ENCODE results near the gene TMEM38B.
"Not testable (repeated sequence)": the region's sequence is repeated elsewhere in the genome, so short reads cannot be mapped to it uniquely, and the experiment has no call there.

Gene TMEM38B

GRCh38 chr9:105706156-105706555 is 11.8 kb downstream of the TMEM38B start:
- H3K4me3 ChIP-seq (ENCODE audit: low read depth in 1 of 2, low read length in 2 of 2) = no peak overlapping the region
- no peaks in the 10 kb centered on the region for H3K27me3 ChIP-seq (ENCODE audit: control insufficient read depth in 1 of 2, insufficient read depth in 2 of 2, low read length in 2 of 2)
- no peak overlapping the region for H3K9ac ChIP-seq (ENCODE audit: low read length)
- H3K9me3 ChIP-seq (ENCODE audit: low read length) = no peaks in the 10 kb centered on the region
- no peak overlapping the region for H3K27ac ChIP-seq (ENCODE audit: low read depth, low read length)
- H3K36me3 ChIP-seq (ENCODE audit: insufficient read depth, low read length) = no peaks in the 10 kb centered on the region
- H3K4me1 ChIP-seq (ENCODE audit: insufficient read depth, low read length) = no peaks in the 10 kb centered on the region

- no peaks in the 10 kb centered on the region for H3K4me1 ChIP-seq (ENCODE audit: insufficient read depth, low read length)
- H3K9ac ChIP-seq (ENCODE audit: low read length) = no peak overlapping the region
- H3K36me3 ChIP-seq (ENCODE audit: insufficient read depth, low read length) = no peaks in the 10 kb centered on the region
- no peaks in the 10 kb centered on the region for H3K9me3 ChIP-seq (ENCODE audit: low read length)
- H3K27ac ChIP-seq (ENCODE audit: low read depth, low read length) = no peak overlapping the region
- no peaks in the 10 kb centered on the region for H3K27me3 ChIP-seq (ENCODE audit: control insufficient read depth in 1 of 2, insufficient read depth in 2 of 2, low read length in 2 of 2)
- no peak overlapping the region for H3K4me3 ChIP-seq (ENCODE audit: low read depth in 1 of 2, low read length in 2 of 2)
Measured at GRCh38 chr9:105708405-105708804, 14.1 kb downstream of the TMEM38B start.

GRCh38 chr9:105710638-105711037 is 16.3 kb downstream of the TMEM38B start:
- H3K4me1 ChIP-seq (ENCODE audit: insufficient read depth, low read length) = no peaks in the 10 kb centered on the region
- H3K27ac ChIP-seq (ENCODE audit: low read depth, low read length) = no peak overlapping the region
- no peaks in the 10 kb centered on the region for H3K9me3 ChIP-seq (ENCODE audit: low read length)
- no peak overlapping the region for H3K4me3 ChIP-seq (ENCODE audit: low read depth in 1 of 2, low read length in 2 of 2)
- no peaks in the 10 kb centered on the region for H3K27me3 ChIP-seq (ENCODE audit: control insufficient read depth in 1 of 2, insufficient read depth in 2 of 2, low read length in 2 of 2)
- no peaks in the 10 kb centered on the region for H3K36me3 ChIP-seq (ENCODE audit: insufficient read depth, low read length)
- no peak overlapping the region for H3K9ac ChIP-seq (ENCODE audit: low read length)

GRCh38 chr9:105711867-105712266 is 17.5 kb downstream of the TMEM38B start:
- no peaks in the 10 kb centered on the region for H3K9me3 ChIP-seq (ENCODE audit: low read length)
- no peak overlapping the region for H3K27ac ChIP-seq (ENCODE audit: low read depth, low read length)
- H3K4me3 ChIP-seq (ENCODE audit: low read depth in 1 of 2, low read length in 2 of 2) = no peak overlapping the region
- no peaks in the 10 kb centered on the region for H3K27me3 ChIP-seq (ENCODE audit: control insufficient read depth in 1 of 2, insufficient read depth in 2 of 2, low read length in 2 of 2)
- H3K4me1 ChIP-seq (ENCODE audit: insufficient read depth, low read length) = no peaks in the 10 kb centered on the region
- no peak overlapping the region for H3K9ac ChIP-seq (ENCODE audit: low read length)
- no peaks in the 10 kb centered on the region for H3K36me3 ChIP-seq (ENCODE audit: insufficient read depth, low read length)

- H3K9me3 ChIP-seq (ENCODE audit: low read length) = no peaks in the 10 kb centered on the region
- H3K27me3 ChIP-seq (ENCODE audit: control insufficient read depth in 1 of 2, insufficient read depth in 2 of 2, low read length in 2 of 2) = no peaks in the 10 kb centered on the region
- H3K4me3 ChIP-seq (ENCODE audit: low read depth in 1 of 2, low read length in 2 of 2) = no peak overlapping the region
- no peaks in the 10 kb centered on the region for H3K4me1 ChIP-seq (ENCODE audit: insufficient read depth, low read length)
- no peaks in the 10 kb centered on the region for H3K36me3 ChIP-seq (ENCODE audit: insufficient read depth, low read length)
- H3K9ac ChIP-seq (ENCODE audit: low read length) = no peak overlapping the region
- H3K27ac ChIP-seq (ENCODE audit: low read depth, low read length) = no peak overlapping the region
Measured at GRCh38 chr9:105712297-105712696, 18.0 kb downstream of the TMEM38B start.

GRCh38 chr9:105712773-105713172 is 18.4 kb downstream of the TMEM38B start:
- H3K4me1 ChIP-seq (ENCODE audit: insufficient read depth, low read length) = no peaks in the 10 kb centered on the region
- H3K4me3 ChIP-seq (ENCODE audit: low read depth in 1 of 2, low read length in 2 of 2) = no peak overlapping the region
- no peaks in the 10 kb centered on the region for H3K36me3 ChIP-seq (ENCODE audit: insufficient read depth, low read length)
- H3K9me3 ChIP-seq (ENCODE audit: low read length) = no peaks in the 10 kb centered on the region
- H3K27me3 ChIP-seq (ENCODE audit: control insufficient read depth in 1 of 2, insufficient read depth in 2 of 2, low read length in 2 of 2) = no peaks in the 10 kb centered on the region
- no peak overlapping the region for H3K9ac ChIP-seq (ENCODE audit: low read length)
- H3K27ac ChIP-seq (ENCODE audit: low read depth, low read length) = no peak overlapping the region

GRCh38 chr9:105713260-105714019 is 19.1 kb downstream of the TMEM38B start:
- Histone ChIP-seq H3K4me1 (ENCODE audit: insufficient read depth, low read length) (no peaks in the 10 kb centered on the region), H3K9ac (ENCODE audit: low read length) (no peak overlapping the region), H3K27me3 (ENCODE audit: control insufficient read depth in 1 of 2, insufficient read depth in 2 of 2, low read length in 2 of 2) (no peaks in the 10 kb centered on the region), H3K4me3 (ENCODE audit: low read depth in 1 of 2, low read length in 2 of 2) (no peak overlapping the region), H3K9me3 (ENCODE audit: low read length) (no peaks in the 10 kb centered on the region), H3K27ac (ENCODE audit: low read depth, low read length) (no peak overlapping the region), H3K36me3 (ENCODE audit: insufficient read depth, low read length) (no peaks in the 10 kb centered on the region)

GRCh38 chr9:105714020-105714331 is 19.6 kb downstream of the TMEM38B start:
- Histone ChIP-seq H3K27me3 (ENCODE audit: control insufficient read depth in 1 of 2, insufficient read depth in 2 of 2, low read length in 2 of 2) (no peaks in the 10 kb centered on the region), H3K4me3 (ENCODE audit: low read depth in 1 of 2, low read length in 2 of 2) (no peak overlapping the region), H3K27ac (ENCODE audit: low read depth, low read length) (no peak overlapping the region), H3K9me3 (ENCODE audit: low read length) (no peaks in the 10 kb centered on the region), H3K4me1 (ENCODE audit: insufficient read depth, low read length) (no peaks in the 10 kb centered on the region), H3K36me3 (ENCODE audit: insufficient read depth, low read length) (no peaks in the 10 kb centered on the region), H3K9ac (ENCODE audit: low read length) (no peak overlapping the region)

GRCh38 chr9:105716146-105716545 is 21.8 kb downstream of the TMEM38B start:
- no peak overlapping the region for H3K9ac ChIP-seq (ENCODE audit: low read length)

GRCh38 chr9:105722099-105722498 is 27.8 kb downstream of the TMEM38B start:
- Histone ChIP-seq H3K27ac (ENCODE audit: low read depth, low read length) (no peak overlapping the region), H3K4me1 (ENCODE audit: insufficient read depth, low read length) (no peaks in the 10 kb centered on the region), H3K9ac (ENCODE audit: low read length) (no peak overlapping the region), H3K36me3 (ENCODE audit: insufficient read depth, low read length) (no peaks in the 10 kb centered on the region), H3K27me3 (ENCODE audit: control insufficient read depth in 1 of 2, insufficient read depth in 2 of 2, low read length in 2 of 2) (no peaks in the 10 kb centered on the region), H3K9me3 (ENCODE audit: low read length) (no peaks in the 10 kb centered on the region), H3K4me3 (ENCODE audit: low read depth in 1 of 2, low read length in 2 of 2) (no peak overlapping the region)

More at GRCh38 chr9:105716146-105716545, 21.8 kb downstream of the TMEM38B start:
- no peaks in the 10 kb centered on the region for H3K27me3 ChIP-seq (ENCODE audit: control insufficient read depth in 1 of 2, insufficient read depth in 2 of 2, low read length in 2 of 2)
- no peak overlapping the region for H3K27ac ChIP-seq (ENCODE audit: low read depth, low read length)
- H3K4me1 ChIP-seq (ENCODE audit: insufficient read depth, low read length) = no peaks in the 10 kb centered on the region
- no peaks in the 10 kb centered on the region for H3K36me3 ChIP-seq (ENCODE audit: insufficient read depth, low read length)
- H3K4me3 ChIP-seq (ENCODE audit: low read depth in 1 of 2, low read length in 2 of 2) = no peak overlapping the region
- H3K9me3 ChIP-seq (ENCODE audit: low read length) = no peaks in the 10 kb centered on the region

GRCh38 chr9:105725370-105725769 is 31.0 kb downstream of the TMEM38B start:
- H3K27ac ChIP-seq (ENCODE audit: low read depth, low read length) = no peak overlapping the region
- H3K9ac ChIP-seq (ENCODE audit: low read length) = no peak overlapping the region
- no peaks in the 10 kb centered on the region for H3K4me1 ChIP-seq (ENCODE audit: insufficient read depth, low read length)
- no peaks in the 10 kb centered on the region for H3K36me3 ChIP-seq (ENCODE audit: insufficient read depth, low read length)
- H3K9me3 ChIP-seq (ENCODE audit: low read length) = no peaks in the 10 kb centered on the region
- H3K27me3 ChIP-seq (ENCODE audit: control insufficient read depth in 1 of 2, insufficient read depth in 2 of 2, low read length in 2 of 2) = no peaks in the 10 kb centered on the region
- no peak overlapping the region for H3K4me3 ChIP-seq (ENCODE audit: low read depth in 1 of 2, low read length in 2 of 2)

GRCh38 chr9:105728230-105728629 is 33.9 kb downstream of the TMEM38B start:
- not testable (repeated sequence) for H3K9me3 ChIP-seq (ENCODE audit: low read length); H3K9ac ChIP-seq (ENCODE audit: low read length); H3K27ac ChIP-seq (ENCODE audit: low read depth, low read length); H3K36me3 ChIP-seq (ENCODE audit: insufficient read depth, low read length); H3K4me1 ChIP-seq (ENCODE audit: insufficient read depth, low read length); H3K27me3 ChIP-seq (ENCODE audit: control insufficient read depth in 1 of 2, insufficient read depth in 2 of 2, low read length in 2 of 2); H3K4me3 ChIP-seq (ENCODE audit: low read depth in 1 of 2, low read length in 2 of 2)
